Measurements from ENCODE around the gene PRKG1.

PRKG1 gene

DNA sequence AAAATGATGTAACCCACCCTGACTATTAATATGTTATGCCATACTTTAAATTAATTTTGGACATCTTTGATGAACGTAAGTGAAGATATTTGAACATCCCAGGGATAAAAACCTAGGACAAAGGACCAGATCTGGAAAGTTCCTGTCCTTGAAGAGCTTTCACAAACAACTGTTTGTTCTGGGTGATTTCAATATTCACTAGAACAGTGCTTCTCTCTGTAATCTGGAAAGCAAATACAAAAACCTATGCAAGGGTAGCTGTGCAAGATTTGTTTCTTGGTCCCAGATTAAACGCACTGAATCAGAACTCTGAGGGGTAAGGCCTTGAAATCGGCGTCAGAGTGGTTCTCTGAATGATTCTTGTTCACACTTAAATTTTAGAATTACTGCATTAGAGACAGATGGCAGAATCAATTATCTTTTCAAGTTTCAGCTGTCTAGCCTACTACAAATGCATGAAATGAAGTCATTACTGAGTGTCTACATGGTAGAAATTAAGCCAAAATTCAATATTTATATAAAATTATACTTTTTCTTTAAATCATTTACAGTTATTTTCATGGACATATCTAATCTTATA lies 694.7 kb downstream of the PRKG1 start:
- Histone ChIP-seq H4K20me1 (ENCODE audit: control insufficient read depth, insufficient read depth, low read depth, low read length) (no peaks in the 10 kb centered on the region), H3K79me2 (ENCODE audit: control insufficient read depth, low read length) (no peaks in the 10 kb centered on the region), H3K9me3 (ENCODE audit: control insufficient read depth, insufficient read depth, low read length) (no peaks in the 10 kb centered on the region), H3K4me1 (ENCODE audit: control insufficient read depth, low read length) (no peaks in the 10 kb centered on the region), H3K4me2 (ENCODE audit: low read length) (no peak overlapping the region), H3K9me2 (replicated peaks; ENCODE audit: control insufficient read depth, low read length) (no peaks in the 10 kb centered on the region), H3K27ac (ENCODE audit: low read depth, low read length) (no peak overlapping the region), H3K4me3 (ENCODE audit: low read length) (no peak overlapping the region), H3K27me3 (ENCODE audit: control insufficient read depth, low read length) (no peaks in the 10 kb centered on the region; the same call in 1 of the 2 replicates), H3F3A (ENCODE audit: control insufficient read depth, insufficient read depth) (no peaks in the 10 kb centered on the region), H3K36me3 (ENCODE audit: control insufficient read depth, low read length) (no peaks in the 10 kb centered on the region)
- TF ChIP-seq CTCF (IDR thresholded peaks at IDR 0.05; ENCODE audit: low read depth, low read length, poor library complexity, severe bottlenecking) (no peak), EZH2phosphoT487 (IDR thresholded peaks at IDR 0.05; ENCODE audit: borderline replicate concordance, low read length) (no peak)

GRCh38 chr10:51770709-51771108 lies 696.4 kb downstream of the PRKG1 start:
- Histone ChIP-seq H3K27ac (ENCODE audit: low read depth, low read length) (no peak overlapping the region), H3K36me3 (ENCODE audit: control insufficient read depth, low read length) (no peaks in the 10 kb centered on the region), H3K4me1 (ENCODE audit: control insufficient read depth, low read length) (no peaks in the 10 kb centered on the region), H3K9me3 (ENCODE audit: control insufficient read depth, insufficient read depth, low read length) (no peaks in the 10 kb centered on the region), H3K4me2 (ENCODE audit: low read length) (no peak overlapping the region), H3K9me2 (replicated peaks; ENCODE audit: control insufficient read depth, low read length) (no peaks in the 10 kb centered on the region), H3K27me3 (ENCODE audit: control insufficient read depth, low read length) (no peaks in the 10 kb centered on the region; the same call in 1 of the 2 replicates), H4K20me1 (ENCODE audit: control insufficient read depth, insufficient read depth, low read depth, low read length) (no peaks in the 10 kb centered on the region), H3K79me2 (ENCODE audit: control insufficient read depth, low read length) (no peaks in the 10 kb centered on the region), H3K4me3 (ENCODE audit: low read length) (no peak overlapping the region), H3F3A (ENCODE audit: control insufficient read depth, insufficient read depth) (no peaks in the 10 kb centered on the region)
- TF ChIP-seq EZH2phosphoT487 (IDR thresholded peaks at IDR 0.05; ENCODE audit: borderline replicate concordance, low read length): no peak
- no peak for TF ChIP-seq CTCF (IDR thresholded peaks at IDR 0.05; ENCODE audit: low read depth, low read length, poor library complexity, severe bottlenecking)

DNA sequence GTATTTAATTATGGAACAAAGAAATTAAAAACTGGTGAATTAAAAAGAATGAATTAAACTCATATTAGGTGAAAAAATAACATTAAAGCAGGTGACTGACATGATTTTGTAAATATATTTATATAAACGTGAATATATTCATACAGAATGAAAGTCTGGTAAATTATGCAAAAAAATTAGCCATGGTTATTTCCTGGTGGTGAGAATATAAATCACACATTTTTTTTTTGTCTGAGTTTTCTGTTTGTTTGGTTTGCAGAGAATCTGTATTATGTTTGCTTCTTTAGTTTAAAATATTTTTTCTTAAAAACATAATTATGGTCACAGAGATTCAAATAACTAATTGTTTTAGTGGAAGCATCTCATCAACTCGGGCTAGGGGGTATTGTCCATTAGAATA lies 698.1 kb downstream of the PRKG1 start:
- Histone ChIP-seq H3K4me3 (ENCODE audit: low read length) (no peak overlapping the region), H3K27ac (ENCODE audit: low read depth, low read length) (no peak overlapping the region), H3K27me3 (ENCODE audit: control insufficient read depth, low read length) (no peaks in the 10 kb centered on the region; the same call in 1 of the 2 replicates), H3K4me2 (ENCODE audit: low read length) (no peak overlapping the region), H4K20me1 (ENCODE audit: control insufficient read depth, insufficient read depth, low read depth, low read length) (no peaks in the 10 kb centered on the region), H3K9me3 (ENCODE audit: control insufficient read depth, insufficient read depth, low read length) (no peaks in the 10 kb centered on the region), H3K79me2 (ENCODE audit: control insufficient read depth, low read length) (no peaks in the 10 kb centered on the region), H3F3A (ENCODE audit: control insufficient read depth, insufficient read depth) (no peaks in the 10 kb centered on the region), H3K4me1 (ENCODE audit: control insufficient read depth, low read length) (no peaks in the 10 kb centered on the region), H3K36me3 (ENCODE audit: control insufficient read depth, low read length) (no peaks in the 10 kb centered on the region), H3K9me2 (replicated peaks; ENCODE audit: control insufficient read depth, low read length) (no peaks in the 10 kb centered on the region)
- TF ChIP-seq EZH2phosphoT487 (IDR thresholded peaks at IDR 0.05; ENCODE audit: borderline replicate concordance, low read length) (no peak), CTCF (IDR thresholded peaks at IDR 0.05; ENCODE audit: low read depth, low read length, poor library complexity, severe bottlenecking) (no peak)
